ENCODE data around the gene RSPH4A. TPM values are rescaled to one million over a fixed set of nuclear protein-coding genes. Genes with fewer than 3 reads are reported as not detected.

RSPH4A gene
- total and polyA plus RNA-seq, 2 donors (not counting 3 experiments of a cell fraction or from before 2014, with no cell fraction given): 0.06 to 0.15 TPM

GRCh38 chr6:116571683-116572000 is 44.6 kb upstream of the RSPH4A start:
- intact Hi-C loops (cut with micrococcal nuclease): loop anchor here (1.0 to 5.0 kb wide), 6 partner anchors 60 to 292 kb away; partner anchors contain the start of genes CALHM5, DSE, KPNA5 and TSPYL1
- POLR2A ChIA-PET: interaction anchor here (0.9 kb wide), 2 partner anchors 9 to 60 kb away, joined by 3 to 4 read pairs; partner anchors contain the start of gene CALHM5
- peak overlapping the region; percentile 94 for H3K9ac ChIP-seq (replicated peaks; ENCODE audit: extremely low read depth, insufficient read depth, low read length)
- H2AFZ ChIP-seq (ENCODE audit: low read depth, low read length): peak overlapping the region; percentile 92
- peak overlapping the region; percentile 84 for H3K27ac ChIP-seq (ENCODE audit: insufficient read depth, low read depth, low read length)
- CTCF ChIA-PET: interaction anchor here (0.8 to 5.5 kb wide), 10 partner anchors 9 to 353 kb away, joined by 4 to 36 read pairs (median 6); partner anchors contain the start of genes CALHM5 and RSPH4A
- peaks cover 61% of the 10 kb centered on the region for H3K79me2 ChIP-seq (ENCODE audit: control insufficient read depth, insufficient read depth, low read length)
- FAIRE-seq (no peak), DNase-seq (ENCODE audit: low read depth, low spot score) (no peak)
- H3K27me3 ChIP-seq (ENCODE audit: control insufficient read depth in 2 of 2, insufficient read depth in 2 of 2, low read length in 2 of 2): no peaks in the 10 kb centered on the region
- H3K9me3 ChIP-seq (replicated peaks; ENCODE audit: control insufficient read depth, insufficient read depth, low read length): no peaks in the 10 kb centered on the region
- H3K4me2 ChIP-seq (ENCODE audit: insufficient read depth, low read length): peak overlapping the region; percentile 99
- peaks cover 0 to 2% of the 10 kb centered on the region in 2 experiments for H3K36me3 ChIP-seq (ENCODE audit: control insufficient read depth in 2 of 2, extremely low read depth in 1 of 2, insufficient read depth in 2 of 2, low read length in 2 of 2)
- no peaks in the 10 kb centered on the region for H3K9me1 ChIP-seq (replicated peaks; ENCODE audit: control insufficient read depth, extremely low read depth, insufficient read depth, low read length)
- TSS peak; percentile 46 for BruUV-seq (replicated peaks)
- peak overlapping the region; percentile 72 to 98 (median 98) for H3K4me3 ChIP-seq (replicated peaks in 1 of 3; ENCODE audit: insufficient read depth in 1 of 3, low read depth in 1 of 3, low read length in 3 of 3)
- dilution Hi-C loops (cut with MboI; ENCODE audit: extremely low pct_ligation_motif_present, low sequenced_read_pairs): no loop called here
- peaks cover 33% of the 10 kb centered on the region for H3K4me1 ChIP-seq (ENCODE audit: control insufficient read depth, extremely low read depth, insufficient read depth, low read length)
- no peak for TF ChIP-seq FOS (IDR thresholded peaks at IDR 0.05; ENCODE audit: borderline replicate concordance, insufficient read depth, low read length)
- no peak for TF ChIP-seq EZH2 (IDR thresholded peaks at IDR 0.05; ENCODE audit: borderline replicate concordance, low read depth, low read length, severe bottlenecking)
- TF ChIP-seq POLR2A (IDR thresholded peaks at IDR 0.05; ENCODE audit: low read depth, low read length): no peak
- TF ChIP-seq POLR2AphosphoS5 (IDR thresholded peaks at IDR 0.05; ENCODE audit: insufficient read depth, low read depth, low read length): no peak
- no peak for TF ChIP-seq CTCF (IDR thresholded peaks at IDR 0.05; ENCODE audit: extremely low read depth in 1 of 2, insufficient read depth in 1 of 2, low read depth in 1 of 2, low read length in 2 of 2)
- TF ChIP-seq MAX (IDR thresholded peaks at IDR 0.05; ENCODE audit: insufficient read depth, insufficient read length): no peak
- TF ChIP-seq GATA2 (IDR thresholded peaks at IDR 0.05; ENCODE audit: insufficient read depth, insufficient read length, low read depth, low read length): no peak
- TF ChIP-seq MYC (IDR thresholded peaks at IDR 0.05; ENCODE audit: low read depth, low read length): no peak
- TF ChIP-seq JUN (IDR thresholded peaks at IDR 0.05; ENCODE audit: borderline replicate concordance, insufficient read depth, insufficient read length, low read depth): no peak
- no peaks in the 10 kb centered on the region for H4K20me1 ChIP-seq (replicated peaks; ENCODE audit: control insufficient read depth, extremely low read depth, insufficient read depth, low read length)
